RPMI8226 (cell line): ENCODE measurements around the gene LRRD1.
"Not testable (repeated sequence)": the region's sequence is repeated elsewhere in the genome, so short reads cannot be mapped to it uniquely, and the experiment has no call there.

ENCODE experiments used
- DNase-seq: peaks from one replicate; pipeline ENCODE4 v3.0.0-alpha.2; 2015

The LRRD1 gene

GRCh38 chr7:92137557-92137956, 41.4 kb downstream of the LRRD1 start:
- DNase-seq: no peak

DNA sequence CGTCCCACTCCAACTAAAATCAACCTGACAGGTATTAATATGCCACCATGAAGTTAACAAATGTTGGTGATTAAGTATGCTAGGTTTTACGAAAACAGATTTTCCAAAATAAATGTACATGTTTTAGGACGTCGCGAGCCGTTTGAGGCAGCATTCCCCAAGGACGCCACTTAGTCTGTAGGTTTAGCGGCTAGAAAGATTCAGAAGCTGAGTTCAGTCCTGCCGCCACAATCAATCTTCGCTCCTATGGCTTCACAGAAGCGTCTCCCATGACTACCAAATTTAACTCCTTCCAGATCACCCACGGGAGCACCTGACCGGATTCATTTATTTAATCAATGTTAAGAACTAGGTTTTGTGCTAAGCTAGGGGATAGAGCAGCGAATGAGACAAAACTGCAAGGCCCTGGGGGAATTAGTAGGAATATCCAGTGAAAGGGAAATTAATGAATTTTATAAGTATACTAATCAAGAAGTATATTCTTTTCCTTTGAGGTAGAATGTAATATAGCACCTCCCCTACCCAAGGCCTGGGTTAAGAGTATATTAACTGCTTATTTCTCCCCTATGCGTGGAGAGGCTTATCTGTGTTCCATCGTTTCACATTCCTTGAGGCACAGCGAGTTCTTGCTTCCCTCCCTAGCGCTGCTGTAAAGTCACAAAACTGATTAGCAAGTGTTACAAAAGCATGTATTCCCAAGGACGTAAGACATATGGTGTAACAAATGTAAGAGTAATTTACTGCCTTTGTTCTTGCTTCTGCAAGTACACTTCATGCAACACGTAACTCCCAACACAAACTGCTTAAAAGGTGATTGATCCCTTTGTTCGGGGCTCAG, 43.7 kb downstream of the LRRD1 start:
- no peak for DNase-seq

DNA sequence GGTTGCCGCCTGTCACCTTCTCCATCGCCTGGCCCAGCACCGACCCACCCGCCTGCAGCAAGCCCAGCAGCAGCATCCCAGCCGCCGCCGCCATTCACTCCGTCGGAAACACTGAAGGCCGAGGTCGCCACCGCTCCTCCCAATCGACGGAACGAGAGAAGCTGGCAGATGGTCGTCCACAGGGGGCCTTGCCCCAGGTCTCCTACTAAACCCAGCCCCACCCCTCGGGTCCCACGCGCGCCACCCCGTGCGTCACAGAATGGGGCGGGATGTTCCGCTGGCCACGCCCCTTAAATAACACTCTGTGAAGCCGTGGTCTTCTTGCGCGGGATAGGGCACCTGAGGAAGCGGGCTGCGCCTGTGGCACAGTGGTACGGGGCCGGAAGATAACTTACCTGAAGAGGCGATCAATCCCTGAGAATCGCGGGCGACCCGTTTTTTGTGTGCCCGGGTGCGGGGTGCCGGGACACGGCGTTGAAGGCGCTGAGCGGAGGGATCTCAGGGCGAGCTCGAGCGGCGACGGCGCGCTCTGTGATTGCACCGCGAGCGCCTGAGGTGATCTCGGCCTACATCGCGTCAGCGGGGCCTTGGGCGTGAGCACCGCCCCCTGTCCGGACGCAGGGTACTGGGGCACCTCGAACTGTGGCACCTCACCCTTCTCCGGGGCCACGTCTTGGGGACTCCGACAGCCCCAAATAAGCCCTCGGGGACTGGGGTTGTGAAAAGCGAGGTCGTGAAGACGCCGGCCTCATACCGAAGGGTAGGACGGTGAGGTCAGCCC, 44.5 kb downstream of the LRRD1 start, which contains the start of gene CYP51A1:
CYP51A1 (minus strand) TSS at position 207 of the 781 bp plus-strand sequence; CDS start at position 94, 113 bp downstream.
- peak; percentile 96 for DNase-seq

- DNase-seq: peak; percentile 74
Observed at GRCh38 chr7:92133737-92134270, 45.1 kb downstream of the LRRD1 start.

GRCh38 chr7:92133133-92133736, 45.7 kb downstream of the LRRD1 start:
- peak; percentile 17 for DNase-seq

DNA sequence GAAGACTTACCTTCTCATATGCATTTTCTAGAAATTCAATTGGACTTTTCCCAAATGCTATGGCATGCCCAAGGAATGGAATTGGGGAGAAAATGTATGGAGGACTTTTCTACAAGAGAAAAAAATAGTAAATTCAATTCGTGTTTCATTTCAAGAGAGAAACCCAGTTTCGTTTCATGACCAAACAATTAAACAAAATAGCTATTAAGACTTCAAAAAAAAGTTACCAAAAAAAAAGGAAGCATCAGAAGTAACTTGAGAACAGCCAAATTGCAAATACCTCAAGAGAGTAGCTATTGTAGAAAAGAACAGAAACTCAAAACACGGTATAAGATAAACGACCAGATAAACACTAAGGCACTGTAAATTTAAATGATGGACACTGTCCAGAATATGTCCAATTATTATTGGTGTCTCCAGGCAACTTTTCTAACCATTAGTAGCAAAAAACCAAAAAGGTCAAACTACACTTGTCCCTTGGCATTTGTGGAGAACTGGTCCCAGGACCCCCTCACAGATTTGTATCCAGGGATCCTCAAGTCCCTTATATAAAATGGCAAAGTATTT, 47.1 kb downstream of the LRRD1 start:
- no peak for DNase-seq

DNA sequence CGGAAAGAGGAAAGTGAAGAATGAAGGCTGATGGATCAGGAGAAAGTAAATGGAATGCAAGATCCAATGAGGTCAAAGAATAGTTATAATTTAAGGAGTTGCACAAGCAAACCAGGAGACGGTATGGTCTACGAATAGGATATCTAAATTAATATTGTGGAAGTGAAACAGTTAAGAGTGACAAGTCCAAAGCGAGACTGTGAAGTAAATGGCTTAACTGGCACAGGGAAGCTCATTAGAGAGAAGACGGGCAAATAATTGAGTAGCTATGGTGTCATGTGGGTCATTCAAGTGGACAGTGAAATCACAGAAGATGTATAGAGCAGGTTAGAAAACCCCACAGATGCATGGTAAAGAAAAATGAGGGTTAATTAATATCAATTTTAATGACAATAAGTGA, 47.8 kb downstream of the LRRD1 start:
- no peak for DNase-seq

DNA sequence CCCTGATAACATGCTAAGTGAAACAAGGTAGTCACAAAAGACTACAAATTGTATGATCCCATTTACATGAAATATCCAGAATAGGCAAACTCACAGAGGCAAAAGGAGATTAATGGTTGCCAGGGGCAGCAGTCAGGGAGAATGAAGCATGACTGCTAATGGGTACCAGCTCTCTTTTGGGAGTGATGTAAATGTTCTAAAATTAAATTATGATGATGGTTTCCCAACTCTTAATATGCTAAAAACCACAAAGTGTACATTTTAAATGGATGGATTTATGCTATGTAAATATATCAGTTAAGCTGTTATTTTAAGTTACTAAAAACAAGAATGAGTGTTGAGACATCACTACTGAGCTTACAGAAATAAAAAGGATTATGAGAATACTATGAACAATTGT, 57.3 kb downstream of the LRRD1 start:
- no peak for DNase-seq

GRCh38 chr7:92119213-92119759, 59.7 kb downstream of the LRRD1 start:
- no peak for DNase-seq

GRCh38 chr7:92116949-92117348, 62.0 kb downstream of the LRRD1 start:
- no peak for DNase-seq

GRCh38 chr7:92115821-92116220, 63.1 kb downstream of the LRRD1 start:
- DNase-seq: no peak

DNA sequence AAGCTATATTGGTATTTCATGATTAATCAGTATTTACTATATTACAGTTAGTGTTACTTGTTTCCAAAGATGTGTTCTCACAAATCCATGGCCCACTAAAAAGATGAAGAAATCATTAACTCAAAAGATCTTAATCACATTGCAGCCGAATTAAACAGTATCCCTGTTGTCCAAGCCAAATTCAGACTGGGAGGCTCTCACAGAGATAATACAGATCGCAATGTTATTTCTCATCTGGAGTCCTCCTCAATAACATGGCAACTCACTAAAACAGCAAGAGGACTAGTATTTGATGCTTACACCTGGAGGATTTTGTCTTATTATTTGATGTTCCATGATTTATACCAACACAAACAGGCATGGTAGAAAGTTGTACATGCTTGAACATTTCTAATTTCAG, 68.1 kb downstream of the LRRD1 start:
- DNase-seq: no peak

GRCh38 chr7:92108821-92109220, 70.1 kb downstream of the LRRD1 start:
- DNase-seq: no peak

- DNase-seq: not testable (repeated sequence)
Observed at GRCh38 chr7:92102862-92103261, 76.1 kb downstream of the LRRD1 start.

- no peak for DNase-seq
Observed at GRCh38 chr7:92100534-92100933, 78.4 kb downstream of the LRRD1 start.

GRCh38 chr7:92095380-92095779, 83.6 kb downstream of the LRRD1 start:
- no peak for DNase-seq
